GM12891 (cell line): ENCODE data around the gene NUP62CL.

Source experiments
- PAX5 ChIP-seq: IDR thresholded peaks from 2 replicates; pipeline ENCODE4 v1.6.1; 2011; ENCODE audit warnings: low read length, moderate library complexity, mild to moderate bottlenecking; ENCODE audit not compliant: insufficient read depth, severe bottlenecking
- POLR2A ChIP-seq: IDR thresholded peaks from 2 replicates; pipeline ENCODE4 v1.6.1; 2011; ENCODE audit warnings: low read depth, low read length, control low read depth
- POLR2AphosphoS5 ChIP-seq: IDR thresholded peaks from 2 replicates; pipeline ENCODE4 v1.6.1; 2011; ENCODE audit warnings: low read depth, low read length, control low read depth

DNA sequence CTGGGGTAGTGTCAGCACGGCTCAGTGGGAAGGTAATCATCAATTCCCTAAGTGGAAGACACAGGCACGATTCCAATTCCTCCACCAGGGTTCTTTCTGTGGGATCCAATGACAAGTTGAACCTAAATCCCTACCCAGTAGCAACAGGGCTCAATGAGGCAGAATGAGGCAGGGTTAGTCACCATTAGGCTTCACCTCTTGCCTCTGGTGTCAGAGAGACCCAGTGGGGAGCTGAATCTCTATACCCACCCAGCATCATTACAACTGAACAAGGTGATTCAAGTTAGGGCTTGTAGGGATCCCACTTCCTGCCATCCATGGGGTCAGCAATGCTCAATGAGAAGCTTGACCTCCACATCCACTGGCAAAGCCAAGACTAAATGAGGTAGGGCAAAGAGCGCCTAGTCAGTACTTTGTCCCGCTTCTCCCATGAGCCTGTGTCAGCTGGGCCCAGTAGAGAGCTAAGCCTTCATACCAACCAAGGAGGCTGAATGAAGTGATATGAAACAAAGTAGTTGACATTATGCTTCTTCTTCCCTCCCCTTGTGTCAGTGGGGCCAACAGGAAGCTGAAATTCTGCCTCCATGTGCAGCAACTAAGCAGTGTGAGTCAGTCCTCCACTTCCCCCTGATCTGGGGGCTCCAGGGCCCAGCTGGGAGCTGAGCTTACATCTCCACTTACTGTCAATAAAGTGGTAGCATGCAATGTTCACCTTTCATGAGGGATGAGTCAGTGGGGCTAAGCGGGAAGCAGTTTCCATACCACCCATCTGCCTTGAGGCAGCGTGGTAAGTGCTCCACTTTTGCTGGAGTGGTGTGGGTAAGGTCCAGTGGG is 51.2 kb downstream of the NUP62CL start:
- no peak for TF ChIP-seq POLR2A
- TF ChIP-seq PAX5: no peak
- TF ChIP-seq POLR2AphosphoS5: no peak
